ENCODE results near the gene MRPL12. TPM values are rescaled to one million over a fixed set of nuclear protein-coding genes. Genes with fewer than 3 reads are reported as not detected.

MRPL12 gene
- total and polyA plus RNA-seq, 2 of the 8 experiments (the other 6 are each of a cell fraction or from before 2014, with no cell fraction given), result 120 to 141 TPM

DNA sequence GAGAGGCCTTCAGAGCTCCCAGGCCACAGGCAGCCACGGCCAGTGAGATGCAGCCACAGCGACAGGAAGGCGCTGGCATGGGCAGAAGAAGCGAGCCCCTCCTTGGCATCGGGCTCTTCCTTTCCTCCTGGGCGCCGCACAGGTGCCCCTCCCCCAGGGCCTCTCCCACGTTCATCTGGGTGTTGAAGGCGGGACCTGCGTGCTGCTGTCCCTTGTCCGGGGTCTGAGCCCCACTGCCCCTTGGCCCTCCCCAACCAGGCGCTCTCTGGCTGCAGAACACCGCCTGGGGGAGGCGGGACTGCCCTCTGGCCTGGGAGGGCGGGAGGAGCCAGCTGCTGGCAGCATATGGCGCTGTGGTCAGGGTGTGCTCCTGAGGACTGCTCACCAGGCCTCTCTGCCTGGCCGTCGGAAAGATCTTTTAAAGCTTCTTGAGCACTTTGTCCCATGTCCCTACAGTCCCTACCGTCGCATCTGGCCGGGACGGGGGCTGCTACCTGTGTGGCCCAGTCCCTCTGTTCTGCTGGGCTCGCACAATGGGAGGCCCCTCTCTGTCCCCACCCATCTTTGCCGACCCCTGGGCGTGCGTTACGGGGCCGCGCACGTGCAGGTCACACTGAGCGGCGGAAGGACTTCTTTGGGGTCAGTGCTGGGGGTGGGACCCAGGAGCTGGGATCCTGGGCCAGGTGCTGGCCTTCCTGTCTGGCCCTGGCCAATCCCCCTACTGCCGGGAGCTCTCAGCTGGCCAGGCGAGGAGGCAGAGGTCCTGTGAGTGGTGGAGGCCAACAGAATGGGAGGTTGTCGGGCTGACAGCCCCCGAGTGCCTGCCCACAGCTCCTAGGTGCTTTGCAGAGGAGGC, 10.6 kb downstream of the MRPL12 start (continued):
- TF ChIP-seq GTF2F1 (IDR thresholded peaks at IDR 0.05; ENCODE audit: borderline replicate concordance, low read depth, low read length), result no peak
- TF ChIP-seq BCL11A (IDR thresholded peaks at IDR 0.05; ENCODE audit: low read depth in 2 of 2, low read length in 2 of 2), result no peak
- no peak for TF ChIP-seq BACH1 (IDR thresholded peaks at IDR 0.05; ENCODE audit: low read length)
- TF ChIP-seq POLR2A (IDR thresholded peaks at IDR 0.05; ENCODE audit: control extremely low read depth in 1 of 2, low read depth in 2 of 2, low read length in 2 of 2), result no peak
